GM23338 (cell line): Measurements from ENCODE around the gene SOS2. TPM values are rescaled to one million over a fixed set of nuclear protein-coding genes. Genes with fewer than 3 reads are reported as not detected.
"Not testable (repeated sequence)": the region's sequence is repeated elsewhere in the genome, so short reads cannot be mapped to it uniquely, and the experiment has no call there.

Experiments used
- ATAC-seq: fragments of 200-7000 bp; cut with Tn5 transposase; 3 replicates; pipeline ENCODE4 v1.9.1; 2020
- DNase-seq: peaks from one replicate; pipeline ENCODE4 v3.0.0-alpha.2; 2015; ENCODE audit warnings: low spot score
- H2AFZ ChIP-seq: fragments of 200-600 bp; sonication (generic); 2 replicates; pipeline ENCODE4 v1.8.0; 2016; ENCODE audit warnings: antibody characterized with exemption, mild to moderate bottlenecking, moderate library complexity
- H3F3A ChIP-seq: fragments of 200-600 bp; sonication (generic); replicated peaks from 2 replicates; pipeline ENCODE4 v1.8.0; 2017; ENCODE audit warnings: antibody characterized with exemption, mixed run types, low read depth
- H3K27ac ChIP-seq: fragments of 200-600 bp; sonication (generic); 2 replicates; pipeline ENCODE4 v1.6.1; 2016; ENCODE audit warnings: low read depth
- H3K27me3 ChIP-seq: fragments of 200-600 bp; sonication (generic); 2 replicates; pipeline ENCODE4 v1.8.0; 2016; ENCODE audit warnings: mild to moderate bottlenecking, mixed run types, moderate library complexity; ENCODE audit not compliant: insufficient read depth
- H3K36me3 ChIP-seq: fragments of 200-600 bp; sonication (generic); 2 replicates; pipeline ENCODE4 v1.8.0; 2016; ENCODE audit warnings: mild to moderate bottlenecking; ENCODE audit not compliant: insufficient read depth
- H3K4me1 ChIP-seq: fragments of 200-600 bp; sonication (generic); 2 replicates; pipeline ENCODE4 v1.8.0; 2016; ENCODE audit warnings: mild to moderate bottlenecking, moderate library complexity; ENCODE audit not compliant: insufficient read depth
- H3K4me2 ChIP-seq: fragments of 200-600 bp; sonication (generic); 2 replicates; pipeline ENCODE4 v1.7.1; 2017; ENCODE audit warnings: mixed run types
- H3K4me3 ChIP-seq: fragments of 200-600 bp; sonication (generic); 2 replicates; pipeline ENCODE4 v1.6.1; 2016; ENCODE audit warnings: mixed run types
- H3K79me2 ChIP-seq: fragments of 200-600 bp; sonication (generic); replicated peaks from 2 replicates; pipeline ENCODE4 v1.8.0; 2017; ENCODE audit warnings: mild to moderate bottlenecking; ENCODE audit not compliant: insufficient read depth
- H3K9me2 ChIP-seq: fragments of 200-600 bp; sonication (generic); 2 replicates; pipeline ENCODE4 v1.8.0; 2017; ENCODE audit not compliant: insufficient read depth
- H4K20me1 ChIP-seq: fragments of 200-600 bp; sonication (generic); replicated peaks from 2 replicates; pipeline ENCODE4 v1.8.0; 2017; ENCODE audit warnings: mild to moderate bottlenecking; ENCODE audit not compliant: insufficient read depth
- H3K27ac Mint-ChIP-seq: 2 replicates; pipeline ENCODE4 v1.8.0; 2020; ENCODE audit warnings: inconsistent platforms, mild to moderate bottlenecking, moderate library complexity, mixed read lengths
- H3K27me3 Mint-ChIP-seq: 3 replicates; pipeline ENCODE4 v1.8.0; 2022; ENCODE audit warnings: low read depth, mild to moderate bottlenecking, moderate library complexity, mixed read lengths, inconsistent platforms; ENCODE audit not compliant: insufficient read depth, poor library complexity
- H3K36me3 Mint-ChIP-seq: 3 replicates; pipeline ENCODE4 v1.8.0; 2021; ENCODE audit warnings: low read depth, mild to moderate bottlenecking, inconsistent platforms, moderate library complexity, mixed read lengths
- H3K4me1 Mint-ChIP-seq: 3 replicates; pipeline ENCODE4 v1.8.0; 2020; ENCODE audit warnings: mild to moderate bottlenecking, inconsistent platforms, mixed read lengths
- H3K4me3 Mint-ChIP-seq: 3 replicates; pipeline ENCODE4 v1.8.0; 2021; ENCODE audit warnings: moderate library complexity, mild to moderate bottlenecking, inconsistent platforms, mixed read lengths
- H3K9me3 Mint-ChIP-seq: 3 replicates; pipeline ENCODE4 v1.8.0; 2020; ENCODE audit warnings: moderate library complexity, mild to moderate bottlenecking, inconsistent platforms, mixed read lengths
- CTCF ChIP-seq, 2 experiments: fragments of 200-600 bp in 1 of 2; sonication (generic) in 1 of 2; conservative IDR thresholded peaks; 2 replicates each; pipeline versions ENCODE4 v1.5.1 to v1.6.1; 2016 to 2017; ENCODE audit warnings: antibody characterized with exemption in 2 of 2, low read depth in 2 of 2, mild to moderate bottlenecking in 2 of 2, moderate library complexity in 1 of 2
- POLR2AphosphoS5 ChIP-seq: IDR thresholded peaks from 2 replicates; pipeline ENCODE4 v1.6.1; 2016; ENCODE audit warnings: antibody characterized with exemption, low read depth
- STAT1 ChIP-seq: IDR thresholded peaks from one replicate; pipeline ENCODE4 v1.6.1; 2016; ENCODE audit warnings: antibody characterized with exemption; ENCODE audit not compliant: unreplicated experiment
- ZNF114 ChIP-seq: fragments of 250-450 bp; sonication (Bioruptor Pico); IDR thresholded peaks from 2 replicates; pipeline ENCODE4 v1.5.0; 2020; ENCODE audit warnings: mild to moderate bottlenecking, moderate library complexity
- polyA plus RNA-seq: library from polyadenylated mRNA; unstranded; fragments of >200 nt; fragmentation: Nextera tagmentation; extraction: Ambion mirVana; gene quantifications from 2 replicates; pipeline ENCODE4 v1.2.1, GENCODE V29; 2016
- total RNA-seq: library from RNA; depleted of rRNA; stranded (reverse); fragments of >200 nt; shearing (Covaris generic); gene quantifications from 2 replicates; pipeline ENCODE4 v1.2.3, GENCODE V29; 2014
- TF ChIP-seq, protein P1 (sequence below): fragments of 250-450 bp; sonication (Bioruptor Pico); IDR thresholded peaks from 2 replicates; pipeline ENCODE4 v1.5.0; 2020; ENCODE audit warnings: mild to moderate bottlenecking, moderate library complexity

Gene SOS2
- total and polyA plus RNA-seq, 2 experiments from 2014 or later, result 3.5 to 11.4 TPM

DNA sequence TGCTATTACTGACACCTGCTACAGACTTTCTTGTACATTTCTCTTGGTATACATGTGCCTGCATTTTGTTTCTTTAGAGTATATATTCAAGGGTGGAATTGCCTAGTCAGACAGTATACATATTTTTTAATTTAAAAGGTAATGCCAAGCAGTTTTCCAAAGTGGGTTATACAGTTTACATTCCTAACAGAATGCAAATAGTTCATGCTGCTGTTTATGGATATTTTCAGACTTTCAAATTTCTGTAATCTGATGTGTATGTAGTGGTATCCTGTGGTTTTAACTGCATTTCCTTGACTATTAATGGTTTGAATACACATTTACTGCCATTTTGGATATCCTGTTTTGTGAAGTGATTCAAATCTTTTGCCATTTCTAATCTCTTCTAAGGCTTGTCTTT, 59.5 kb downstream of the SOS2 start (continued):
- no peak for TF ChIP-seq CTCF (conservative IDR thresholded peaks at IDR 0.05; ENCODE audit: low read depth in 2 of 2)
- no peak for TF ChIP-seq STAT1
- TF ChIP-seq, protein P1, sequence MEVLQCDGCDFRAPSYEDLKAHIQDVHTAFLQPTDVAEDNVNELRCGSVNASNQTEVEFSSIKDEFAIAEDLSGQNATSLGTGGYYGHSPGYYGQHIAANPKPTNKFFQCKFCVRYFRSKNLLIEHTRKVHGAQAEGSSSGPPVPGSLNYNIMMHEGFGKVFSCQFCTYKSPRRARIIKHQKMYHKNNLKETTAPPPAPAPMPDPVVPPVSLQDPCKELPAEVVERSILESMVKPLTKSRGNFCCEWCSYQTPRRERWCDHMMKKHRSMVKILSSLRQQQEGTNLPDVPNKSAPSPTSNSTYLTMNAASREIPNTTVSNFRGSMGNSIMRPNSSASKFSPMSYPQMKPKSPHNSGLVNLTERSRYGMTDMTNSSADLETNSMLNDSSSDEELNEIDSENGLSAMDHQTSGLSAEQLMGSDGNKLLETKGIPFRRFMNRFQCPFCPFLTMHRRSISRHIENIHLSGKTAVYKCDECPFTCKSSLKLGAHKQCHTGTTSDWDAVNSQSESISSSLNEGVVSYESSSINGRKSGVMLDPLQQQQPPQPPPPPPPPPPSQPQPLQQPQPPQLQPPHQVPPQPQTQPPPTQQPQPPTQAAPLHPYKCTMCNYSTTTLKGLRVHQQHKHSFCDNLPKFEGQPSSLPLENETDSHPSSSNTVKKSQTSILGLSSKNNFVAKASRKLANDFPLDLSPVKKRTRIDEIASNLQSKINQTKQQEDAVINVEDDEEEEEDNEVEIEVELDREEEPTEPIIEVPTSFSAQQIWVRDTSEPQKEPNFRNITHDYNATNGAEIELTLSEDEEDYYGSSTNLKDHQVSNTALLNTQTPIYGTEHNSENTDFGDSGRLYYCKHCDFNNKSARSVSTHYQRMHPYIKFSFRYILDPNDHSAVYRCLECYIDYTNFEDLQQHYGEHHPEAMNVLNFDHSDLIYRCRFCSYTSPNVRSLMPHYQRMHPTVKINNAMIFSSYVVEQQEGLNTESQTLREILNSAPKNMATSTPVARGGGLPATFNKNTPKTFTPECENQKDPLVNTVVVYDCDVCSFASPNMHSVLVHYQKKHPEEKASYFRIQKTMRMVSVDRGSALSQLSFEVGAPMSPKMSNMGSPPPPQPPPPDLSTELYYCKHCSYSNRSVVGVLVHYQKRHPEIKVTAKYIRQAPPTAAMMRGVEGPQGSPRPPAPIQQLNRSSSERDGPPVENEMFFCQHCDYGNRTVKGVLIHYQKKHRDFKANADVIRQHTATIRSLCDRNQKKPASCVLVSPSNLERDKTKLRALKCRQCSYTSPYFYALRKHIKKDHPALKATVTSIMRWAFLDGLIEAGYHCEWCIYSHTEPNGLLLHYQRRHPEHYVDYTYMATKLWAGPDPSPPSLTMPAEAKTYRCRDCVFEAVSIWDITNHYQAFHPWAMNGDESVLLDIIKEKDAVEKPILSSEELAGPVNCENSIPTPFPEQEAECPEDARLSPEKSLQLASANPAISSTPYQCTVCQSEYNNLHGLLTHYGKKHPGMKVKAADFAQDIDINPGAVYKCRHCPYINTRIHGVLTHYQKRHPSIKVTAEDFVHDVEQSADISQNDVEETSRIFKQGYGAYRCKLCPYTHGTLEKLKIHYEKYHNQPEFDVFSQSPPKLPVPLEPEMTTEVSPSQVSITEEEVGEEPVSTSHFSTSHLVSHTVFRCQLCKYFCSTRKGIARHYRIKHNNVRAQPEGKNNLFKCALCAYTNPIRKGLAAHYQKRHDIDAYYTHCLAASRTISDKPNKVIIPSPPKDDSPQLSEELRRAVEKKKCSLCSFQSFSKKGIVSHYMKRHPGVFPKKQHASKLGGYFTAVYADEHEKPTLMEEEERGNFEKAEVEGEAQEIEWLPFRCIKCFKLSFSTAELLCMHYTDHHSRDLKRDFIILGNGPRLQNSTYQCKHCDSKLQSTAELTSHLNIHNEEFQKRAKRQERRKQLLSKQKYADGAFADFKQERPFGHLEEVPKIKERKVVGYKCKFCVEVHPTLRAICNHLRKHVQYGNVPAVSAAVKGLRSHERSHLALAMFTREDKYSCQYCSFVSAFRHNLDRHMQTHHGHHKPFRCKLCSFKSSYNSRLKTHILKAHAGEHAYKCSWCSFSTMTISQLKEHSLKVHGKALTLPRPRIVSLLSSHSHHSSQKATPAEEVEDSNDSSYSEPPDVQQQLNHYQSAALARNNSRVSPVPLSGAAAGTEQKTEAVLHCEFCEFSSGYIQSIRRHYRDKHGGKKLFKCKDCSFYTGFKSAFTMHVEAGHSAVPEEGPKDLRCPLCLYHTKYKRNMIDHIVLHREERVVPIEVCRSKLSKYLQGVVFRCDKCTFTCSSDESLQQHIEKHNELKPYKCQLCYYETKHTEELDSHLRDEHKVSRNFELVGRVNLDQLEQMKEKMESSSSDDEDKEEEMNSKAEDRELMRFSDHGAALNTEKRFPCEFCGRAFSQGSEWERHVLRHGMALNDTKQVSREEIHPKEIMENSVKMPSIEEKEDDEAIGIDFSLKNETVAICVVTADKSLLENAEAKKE, result no peak
- TF ChIP-seq ZNF114 (CRISPR knock-in tag), result no peak
- no peak for TF ChIP-seq POLR2AphosphoS5

DNA sequence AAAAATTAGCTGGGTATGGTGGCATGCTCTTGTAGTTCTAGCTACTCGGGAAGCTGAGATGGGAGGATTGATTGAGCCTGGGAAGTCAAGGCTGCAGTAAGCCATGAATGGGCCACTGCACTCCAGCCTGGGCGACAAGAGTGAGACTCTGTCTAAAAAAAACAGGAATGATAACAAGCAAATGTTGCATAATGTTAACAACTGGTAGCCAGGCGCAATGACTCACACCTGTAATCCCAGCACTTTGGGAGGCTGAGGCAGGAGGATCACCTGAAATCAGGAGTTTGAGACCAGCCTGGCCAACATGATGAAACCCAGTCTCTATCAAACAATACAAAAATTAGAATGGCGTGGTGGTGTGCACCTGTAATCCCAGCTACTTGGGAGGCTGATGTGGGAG, 64.0 kb downstream of the SOS2 start:
- H3K27ac Mint-ChIP-seq, H3F3A ChIP-seq, ATAC-seq, H3K27me3 ChIP-seq, H3K4me2 ChIP-seq, H3K4me1 Mint-ChIP-seq, H3K36me3 Mint-ChIP-seq, H3K4me3 ChIP-seq, H4K20me1 ChIP-seq, H3K9me3 Mint-ChIP-seq, H3K27me3 Mint-ChIP-seq, H3K36me3 ChIP-seq, H3K4me3 Mint-ChIP-seq, H3K9me2 ChIP-seq, H2AFZ ChIP-seq, DNase-seq, H3K27ac ChIP-seq, H3K4me1 ChIP-seq, H3K79me2 ChIP-seq: not testable (repeated sequence)
